Stimulated activated CD4-positive, alpha-beta T cell treated with anti-CD3 and anti-CD28 coated beads, Interleukin-12 subunit alpha, Interleukin-12 subunit beta, amount 100 ng/mL, for 4 hours (primary cell): ENCODE results near the gene HOXD4.

ENCODE experiments used
- DNase-seq: peaks from one replicate; pipeline ENCODE4 v3.0.0-alpha.2; 2020

The HOXD4 gene

DNA sequence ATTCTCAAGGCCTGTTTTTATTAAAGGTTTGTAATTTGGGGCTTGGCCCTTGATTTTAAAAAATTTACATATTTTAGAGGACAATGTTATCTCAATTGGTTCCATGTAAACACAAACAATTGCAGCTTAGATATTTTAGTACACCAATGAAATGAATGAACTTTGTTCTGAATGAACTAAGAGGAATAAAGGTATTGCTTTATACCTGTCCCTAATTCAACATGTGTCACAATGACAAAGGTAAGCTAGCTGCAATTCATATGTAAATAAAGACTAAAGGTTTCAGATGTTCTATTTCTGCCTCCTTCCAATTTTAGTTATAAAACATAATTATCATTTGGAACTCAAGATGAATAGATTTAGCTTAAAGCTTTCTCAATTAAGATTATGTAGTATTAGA lies 48.6 kb downstream of the HOXD4 start:
- no peak for DNase-seq

- no peak for DNase-seq
These were observed 49.6 kb downstream of the HOXD4 start for GRCh38 chr2:176200971-176201370.

GRCh38 chr2:176202491-176202890 lies 51.1 kb downstream of the HOXD4 start:
- no peak for DNase-seq
